LNCaP clone FGC (cell line): ENCODE results near the gene CRACR2B.

Experiments
- DNase-seq: peaks from one replicate; pipeline ENCODE4 v3.0.0-alpha.2; 2011; ENCODE audit warnings: low read depth
- H3K4me3 ChIP-seq: 2 replicates; pipeline ENCODE4 v1.5.1; 2011; ENCODE audit warnings: mild to moderate bottlenecking, low read depth, low read length, control low read depth
- CTCF ChIP-seq: IDR thresholded peaks from 2 replicates; pipeline ENCODE4 v1.5.1; 2012; ENCODE audit warnings: mild to moderate bottlenecking; ENCODE audit not compliant: control insufficient read depth, insufficient read depth; ENCODE audit errors: extremely low read depth

The CRACR2B gene

GRCh38 chr11:829847-830294 lies 2.2 kb downstream of the CRACR2B start:
- no peak for DNase-seq
- no peak for TF ChIP-seq CTCF
- H3K4me3 ChIP-seq, result no peak overlapping the region

GRCh38 chr11:830295-831117 lies 2.8 kb downstream of the CRACR2B start:
- TF ChIP-seq CTCF, result no peak
- H3K4me3 ChIP-seq, result no peak overlapping the region
- no peak for DNase-seq

GRCh38 chr11:831118-831864 lies 3.6 kb downstream of the CRACR2B start:
- peak overlapping the region; percentile 69 for H3K4me3 ChIP-seq
- TF ChIP-seq CTCF, result no peak
- no peak for DNase-seq

GRCh38 chr11:831961-832528 lies 4.3 kb downstream of the CRACR2B start:
- H3K4me3 ChIP-seq, result peak overlapping the region; percentile 69
- DNase-seq, result no peak
- no peak for TF ChIP-seq CTCF

- H3K4me3 ChIP-seq, result peak within 1 kb of the TSS; percentile 69
- TF ChIP-seq CTCF, result no peak
- DNase-seq, result no peak
Measured at GRCh38 chr11:832529-833113, 4.9 kb downstream of the CRACR2B start, which contains the start of gene CD151. Gene CD151, plus strand, starts transcription at chr11:832952. Its CDS starts 3,118 bp downstream, at chr11:836070.

- DNase-seq, result no peak
- H3K4me3 ChIP-seq, result peak overlapping the region; percentile 69
- TF ChIP-seq CTCF, result no peak
Measured at GRCh38 chr11:833114-833791, 5.5 kb downstream of the CRACR2B start.
